IPS DF 4.7 (cell line): ENCODE data around the gene NUP210.
A peak's percentile ranks its signal among the peaks of the same experiment; 100 is the strongest.

Experiments used
- DNase-seq: peaks from one replicate; pipeline ENCODE4 v3.0.0-alpha.2; 2013; ENCODE audit warnings: low spot score; ENCODE audit errors: extremely low read depth

The NUP210 gene

GRCh38 chr3:13323822-13324221, 96.3 kb downstream of the NUP210 start:
- DNase-seq: no peak

GRCh38 chr3:13322324-13322723, 97.8 kb downstream of the NUP210 start:
- DNase-seq: no peak

- DNase-seq: no peak
These were observed 100.4 kb downstream of the NUP210 start for GRCh38 chr3:13319564-13320220.

GRCh38 chr3:13318626-13319470, 101.3 kb downstream of the NUP210 start:
- no peak for DNase-seq

GRCh38 chr3:13317596-13318320, 102.4 kb downstream of the NUP210 start:
- DNase-seq: no peak

- DNase-seq: no peak
These were observed 103.5 kb downstream of the NUP210 start for GRCh38 chr3:13316603-13317002.

- DNase-seq: no peak
These were observed 105.2 kb downstream of the NUP210 start for GRCh38 chr3:13314877-13315276.

GRCh38 chr3:13313813-13314212, 106.3 kb downstream of the NUP210 start:
- DNase-seq: no peak

GRCh38 chr3:13309004-13309403, 111.1 kb downstream of the NUP210 start:
- DNase-seq: no peak

- DNase-seq: peak; percentile 64
These were observed 111.7 kb downstream of the NUP210 start for GRCh38 chr3:13308380-13308801.

- no peak for DNase-seq
These were observed 113.1 kb downstream of the NUP210 start for GRCh38 chr3:13307041-13307440.

- no peak for DNase-seq
These were observed 114.5 kb downstream of the NUP210 start for GRCh38 chr3:13305623-13306022.

- DNase-seq: no peak
These were observed 116.7 kb downstream of the NUP210 start for GRCh38 chr3:13303410-13303809.

GRCh38 chr3:13301286-13301987, 118.7 kb downstream of the NUP210 start:
- DNase-seq: peak; percentile 93

GRCh38 chr3:13300546-13301285, 119.4 kb downstream of the NUP210 start:
- no peak for DNase-seq

- no peak for DNase-seq
These were observed 120.5 kb downstream of the NUP210 start for GRCh38 chr3:13299531-13300155.

- DNase-seq: no peak
These were observed 123.5 kb downstream of the NUP210 start for GRCh38 chr3:13296662-13297061.

- DNase-seq: no peak
These were observed 125.4 kb downstream of the NUP210 start for GRCh38 chr3:13294442-13295351.

GRCh38 chr3:13292375-13292774, 127.7 kb downstream of the NUP210 start:
- DNase-seq: no peak
